Measurements from ENCODE around the gene CRISP3.

GRCh38 chr6:49721297-49721696, 22.9 kb downstream of the CRISP3 start:
- TF ChIP-seq, protein P1, sequence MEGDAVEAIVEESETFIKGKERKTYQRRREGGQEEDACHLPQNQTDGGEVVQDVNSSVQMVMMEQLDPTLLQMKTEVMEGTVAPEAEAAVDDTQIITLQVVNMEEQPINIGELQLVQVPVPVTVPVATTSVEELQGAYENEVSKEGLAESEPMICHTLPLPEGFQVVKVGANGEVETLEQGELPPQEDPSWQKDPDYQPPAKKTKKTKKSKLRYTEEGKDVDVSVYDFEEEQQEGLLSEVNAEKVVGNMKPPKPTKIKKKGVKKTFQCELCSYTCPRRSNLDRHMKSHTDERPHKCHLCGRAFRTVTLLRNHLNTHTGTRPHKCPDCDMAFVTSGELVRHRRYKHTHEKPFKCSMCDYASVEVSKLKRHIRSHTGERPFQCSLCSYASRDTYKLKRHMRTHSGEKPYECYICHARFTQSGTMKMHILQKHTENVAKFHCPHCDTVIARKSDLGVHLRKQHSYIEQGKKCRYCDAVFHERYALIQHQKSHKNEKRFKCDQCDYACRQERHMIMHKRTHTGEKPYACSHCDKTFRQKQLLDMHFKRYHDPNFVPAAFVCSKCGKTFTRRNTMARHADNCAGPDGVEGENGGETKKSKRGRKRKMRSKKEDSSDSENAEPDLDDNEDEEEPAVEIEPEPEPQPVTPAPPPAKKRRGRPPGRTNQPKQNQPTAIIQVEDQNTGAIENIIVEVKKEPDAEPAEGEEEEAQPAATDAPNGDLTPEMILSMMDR (IDR thresholded peaks at IDR 0.05): no peak
- TF ChIP-seq POLR2A (IDR thresholded peaks at IDR 0.05): no peak
